ENCODE measurements around the gene DDX18.

The DDX18 gene

DNA sequence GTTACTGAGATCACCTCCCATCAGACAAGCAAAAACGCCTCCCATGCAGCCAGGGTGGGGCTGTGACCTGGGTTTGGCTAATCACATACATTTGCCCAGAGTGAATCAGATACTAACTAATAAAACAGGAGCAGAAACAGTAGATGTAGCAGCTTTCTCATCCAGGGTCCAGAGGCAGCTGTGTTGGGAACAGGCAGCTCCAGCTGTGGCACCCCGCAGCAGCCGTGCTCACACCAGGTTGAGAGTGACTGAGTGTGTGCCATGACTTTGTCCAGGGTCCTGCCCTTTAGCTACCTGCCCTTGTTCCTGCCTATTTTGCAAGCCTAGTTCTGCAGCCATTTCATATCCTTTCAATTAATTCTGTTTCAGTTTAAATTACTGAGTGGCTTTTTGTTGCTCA is 20.5 kb downstream of the DDX18 start:
- DNase-seq (ENCODE audit: low spot score), result no peak

DNA sequence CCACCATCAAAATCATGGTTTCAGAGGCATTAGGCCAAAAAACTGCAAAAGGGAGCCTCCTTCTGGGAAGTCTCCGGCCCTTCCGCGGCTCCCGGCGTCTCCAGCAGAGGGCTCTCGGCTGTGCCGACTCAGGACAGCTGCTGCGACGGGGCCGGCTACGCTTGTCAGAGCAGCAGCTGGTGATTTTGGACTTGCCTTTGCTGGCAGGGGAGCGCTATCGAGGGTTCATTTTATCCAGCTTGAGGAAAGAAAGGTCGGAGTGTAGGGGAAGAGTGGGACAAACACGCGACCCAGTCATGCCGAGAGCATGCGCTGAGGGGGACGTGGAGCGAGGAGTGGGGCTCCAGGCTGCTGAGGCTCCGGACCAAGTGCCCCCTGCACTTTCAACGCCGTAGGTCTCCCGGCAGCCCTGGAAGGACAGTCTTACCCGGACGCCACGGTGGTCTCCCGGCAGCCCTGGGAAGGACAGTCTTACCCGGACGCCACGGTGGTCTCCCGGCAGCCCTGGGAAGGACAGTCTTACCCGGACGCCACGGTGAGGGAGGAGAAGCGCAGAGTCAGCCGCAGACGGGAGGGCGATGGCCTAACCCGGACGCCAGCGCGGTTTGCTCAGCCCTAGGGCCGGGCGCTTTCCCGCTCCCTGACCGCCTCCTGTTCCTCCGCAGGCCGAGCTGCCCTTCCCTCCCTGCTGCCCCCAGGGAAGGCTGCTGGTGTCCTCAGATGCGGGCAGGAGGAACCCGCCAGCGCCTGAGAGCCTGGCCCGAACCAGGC is 21.7 kb downstream of the DDX18 start:
- peak; percentile 29 for DNase-seq (ENCODE audit: low spot score)

DNA sequence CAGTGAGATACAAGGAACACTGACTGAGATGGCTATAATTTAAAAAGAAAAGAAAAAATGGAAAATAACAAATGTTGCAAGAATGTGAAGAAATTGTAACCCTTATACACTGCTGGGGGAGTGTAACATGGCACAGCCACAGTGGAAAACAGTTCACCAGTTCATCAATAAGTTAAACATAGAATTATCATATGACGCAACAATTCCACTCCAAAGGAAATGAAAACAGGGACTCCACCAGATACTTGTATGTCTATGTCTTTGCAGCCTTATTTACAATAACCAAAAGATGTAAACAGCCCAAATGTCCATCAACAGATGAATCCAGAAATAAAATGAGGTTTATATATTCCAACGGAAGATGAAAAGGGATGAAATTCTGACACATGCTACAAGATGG is 30.8 kb downstream of the DDX18 start:
- no peak for DNase-seq (ENCODE audit: low spot score)

DNA sequence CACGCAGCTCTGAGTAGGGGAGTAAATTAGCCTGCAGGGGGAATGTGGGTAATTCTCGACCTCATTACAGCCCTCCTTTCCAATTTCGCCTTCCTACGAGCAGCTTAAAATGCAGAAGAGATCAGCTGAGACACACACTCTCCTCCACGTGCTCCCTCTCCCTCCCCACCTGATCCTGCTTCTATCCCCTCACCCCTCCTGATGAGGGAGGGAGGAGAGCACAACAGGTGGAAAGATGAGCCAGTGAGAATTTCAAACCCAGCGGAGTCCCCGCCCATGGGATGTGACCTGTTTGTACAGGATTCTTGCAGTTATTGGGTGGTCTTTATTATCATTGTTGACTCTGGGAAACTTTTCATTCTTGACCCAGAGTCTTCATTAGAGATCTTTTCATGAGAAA is 35.5 kb downstream of the DDX18 start:
- no peak for DNase-seq (ENCODE audit: low spot score)

DNA sequence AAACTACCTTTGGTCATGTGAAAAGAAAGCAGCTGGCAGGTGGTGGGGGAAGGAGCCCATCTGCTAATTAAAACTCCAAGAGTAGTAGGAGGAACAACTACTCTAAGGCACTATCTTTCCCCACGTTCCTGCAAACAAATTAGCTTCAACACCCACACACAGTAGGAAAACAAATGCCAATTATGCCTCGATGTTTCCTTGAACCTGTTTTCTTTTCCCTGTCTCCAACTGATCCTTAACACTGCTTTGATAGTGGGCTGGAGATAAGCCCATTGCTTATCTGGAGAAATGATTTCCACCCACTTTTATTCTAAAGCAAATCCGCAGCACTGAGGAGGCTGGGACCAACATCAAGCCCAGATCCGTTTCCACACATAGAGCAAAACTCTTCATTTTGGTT is 36.0 kb downstream of the DDX18 start:
- DNase-seq (ENCODE audit: low spot score), result no peak

DNA sequence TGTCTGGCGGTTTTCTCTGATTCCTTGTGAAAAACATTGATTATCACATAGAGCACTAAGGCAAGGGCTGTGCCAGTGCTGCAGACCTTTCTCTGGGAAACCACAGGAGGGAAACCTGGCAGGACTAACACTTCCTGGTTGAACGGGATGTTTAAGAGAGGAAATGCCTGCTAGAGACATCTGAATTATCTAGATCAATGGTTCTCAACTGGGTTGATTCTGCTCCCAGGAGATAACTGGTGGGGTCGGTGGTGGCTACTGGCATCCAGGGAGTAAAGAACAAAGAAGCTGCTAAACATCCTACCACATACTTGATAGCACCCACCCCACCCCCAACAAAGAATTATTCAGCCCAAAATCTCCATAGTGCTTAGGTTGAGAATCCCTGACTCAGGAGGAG is 37.5 kb downstream of the DDX18 start:
- no peak for DNase-seq (ENCODE audit: low spot score)

DNA sequence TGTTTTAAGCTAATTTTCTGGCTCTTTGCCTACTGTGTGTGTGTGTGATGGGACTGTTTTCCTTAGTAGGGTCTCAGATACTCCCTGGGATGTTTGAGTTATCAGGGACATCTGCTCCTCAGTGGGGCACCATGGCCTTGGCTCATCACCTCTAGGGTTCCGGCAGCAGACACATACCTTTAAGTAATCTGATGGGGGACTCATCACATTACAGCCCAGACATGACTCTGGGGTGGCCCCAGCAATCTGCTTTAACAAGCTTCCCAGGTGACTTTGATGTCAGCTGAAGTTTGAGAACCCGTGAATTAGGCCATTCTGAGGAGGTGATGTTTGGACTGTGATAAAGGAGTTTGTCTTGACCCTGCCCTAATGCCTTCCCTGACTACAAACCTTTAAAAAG is 38.8 kb downstream of the DDX18 start:
- DNase-seq (ENCODE audit: low spot score), result no peak

DNA sequence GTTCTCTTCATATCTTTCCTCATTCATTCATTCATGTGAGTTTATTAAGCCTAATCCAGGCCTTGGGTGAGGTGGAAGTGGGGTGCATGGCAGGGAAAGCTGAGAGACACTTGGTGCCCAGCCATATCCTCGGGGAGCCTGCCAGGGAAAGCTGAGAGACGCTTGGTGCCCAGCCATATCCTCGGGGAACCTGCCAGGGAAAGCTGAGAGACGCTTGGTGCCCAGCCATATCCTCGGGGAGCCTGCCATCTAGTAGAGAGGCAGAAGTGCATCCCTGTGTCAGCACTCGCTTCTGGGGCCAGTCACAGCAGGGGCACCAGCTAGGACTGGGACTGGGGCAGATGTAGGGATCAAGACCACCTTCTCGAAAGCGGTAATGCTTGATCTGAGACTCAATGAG is 39.4 kb downstream of the DDX18 start:
- no peak for DNase-seq (ENCODE audit: low spot score)

DNA sequence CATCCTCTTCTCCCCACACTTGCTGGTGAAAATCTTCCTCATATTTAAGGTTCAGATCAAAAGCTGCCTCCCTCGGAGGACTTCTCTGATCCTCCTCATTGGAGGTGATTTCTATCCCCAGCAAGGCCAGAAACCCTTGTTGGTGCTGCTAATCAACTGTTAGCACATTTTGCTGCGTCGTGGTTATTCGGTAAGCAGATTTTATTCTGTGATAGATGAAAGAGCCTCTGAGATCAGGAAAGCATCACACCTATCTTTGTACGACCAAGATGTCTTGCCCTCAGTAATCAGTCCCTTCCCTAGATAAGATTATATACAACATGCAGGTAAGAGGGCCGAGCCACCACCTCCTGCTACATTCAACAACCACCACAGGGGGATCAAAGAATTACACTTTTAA is 40.1 kb downstream of the DDX18 start:
- DNase-seq (ENCODE audit: low spot score), result no peak

DNA sequence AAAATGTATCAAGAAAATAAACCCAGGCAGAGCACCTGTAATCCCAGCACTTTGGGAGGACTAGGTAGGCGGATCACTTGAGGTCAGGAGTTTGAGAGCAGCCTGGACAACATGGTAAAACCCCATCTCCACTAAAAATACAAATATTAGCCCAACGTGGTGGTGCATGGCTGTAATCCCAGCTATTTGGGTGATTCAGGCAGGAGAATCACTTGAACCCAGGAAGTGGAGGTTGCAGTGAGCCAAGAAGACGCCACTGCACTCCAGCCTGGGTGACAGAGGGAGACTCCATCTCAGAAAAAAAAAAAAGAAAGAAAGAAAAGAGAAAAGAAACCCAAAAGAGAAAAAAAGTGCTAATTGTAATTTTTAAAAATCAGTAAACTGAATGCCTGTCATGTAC is 41.4 kb downstream of the DDX18 start:
- no peak for DNase-seq (ENCODE audit: low spot score)

DNA sequence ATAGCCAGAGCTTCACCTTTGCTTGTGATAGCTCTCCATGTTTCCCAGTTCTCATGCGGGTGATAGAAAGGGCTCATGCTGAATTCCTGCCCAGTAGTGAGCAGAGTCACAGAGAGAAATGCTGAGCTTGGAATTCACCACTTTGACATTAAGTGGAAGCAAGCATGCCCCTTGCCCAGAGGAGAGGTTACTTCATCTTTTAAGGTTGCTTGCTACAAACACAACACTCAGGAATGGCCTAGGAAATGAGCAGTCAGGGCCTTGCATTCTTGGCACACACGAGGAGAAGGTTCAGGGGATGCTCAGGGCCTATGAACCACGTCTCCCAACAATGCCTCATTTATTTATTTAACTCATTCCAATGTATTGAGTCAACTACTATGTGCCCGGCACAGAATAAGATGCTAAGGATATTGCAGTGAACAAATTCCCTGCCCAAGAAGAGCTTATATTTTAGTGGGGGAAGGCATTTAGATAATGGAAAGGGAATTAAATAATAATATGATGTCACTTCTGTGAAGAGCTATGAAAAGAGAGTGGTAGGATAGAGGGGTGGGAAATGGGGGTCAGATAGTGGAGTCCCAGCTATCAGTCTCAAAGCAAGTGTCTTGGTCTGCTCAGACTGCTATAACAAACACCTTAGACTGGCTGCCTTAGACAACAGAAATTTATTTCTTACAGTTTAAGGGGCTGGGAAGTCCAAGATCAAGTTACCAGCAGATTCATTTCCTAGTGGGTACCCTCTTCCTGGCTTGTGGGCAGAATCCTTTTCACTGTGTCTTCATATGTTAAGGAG is 42.1 kb downstream of the DDX18 start:
- no peak for DNase-seq (ENCODE audit: low spot score)

DNA sequence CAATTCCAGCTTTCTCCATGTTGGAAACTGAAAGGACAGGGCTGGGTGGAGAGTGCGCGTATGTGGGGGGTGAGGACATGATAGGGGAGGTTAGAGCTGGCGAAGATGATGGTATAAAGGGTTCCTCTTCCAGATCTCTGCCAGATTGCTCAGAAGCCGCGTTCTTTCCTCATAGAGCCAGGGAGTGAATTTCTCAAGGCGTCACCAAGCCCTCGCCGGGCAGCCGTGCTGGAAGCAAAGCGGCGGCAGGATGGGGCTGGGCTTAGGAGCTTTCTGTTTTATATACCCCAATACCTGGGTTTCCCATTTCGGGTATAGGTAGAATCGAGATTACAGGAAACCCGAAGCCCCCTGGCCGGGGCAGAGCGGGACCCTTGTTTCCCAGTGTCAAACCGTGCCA is 43.8 kb downstream of the DDX18 start:
- no peak for DNase-seq (ENCODE audit: low spot score)

DNA sequence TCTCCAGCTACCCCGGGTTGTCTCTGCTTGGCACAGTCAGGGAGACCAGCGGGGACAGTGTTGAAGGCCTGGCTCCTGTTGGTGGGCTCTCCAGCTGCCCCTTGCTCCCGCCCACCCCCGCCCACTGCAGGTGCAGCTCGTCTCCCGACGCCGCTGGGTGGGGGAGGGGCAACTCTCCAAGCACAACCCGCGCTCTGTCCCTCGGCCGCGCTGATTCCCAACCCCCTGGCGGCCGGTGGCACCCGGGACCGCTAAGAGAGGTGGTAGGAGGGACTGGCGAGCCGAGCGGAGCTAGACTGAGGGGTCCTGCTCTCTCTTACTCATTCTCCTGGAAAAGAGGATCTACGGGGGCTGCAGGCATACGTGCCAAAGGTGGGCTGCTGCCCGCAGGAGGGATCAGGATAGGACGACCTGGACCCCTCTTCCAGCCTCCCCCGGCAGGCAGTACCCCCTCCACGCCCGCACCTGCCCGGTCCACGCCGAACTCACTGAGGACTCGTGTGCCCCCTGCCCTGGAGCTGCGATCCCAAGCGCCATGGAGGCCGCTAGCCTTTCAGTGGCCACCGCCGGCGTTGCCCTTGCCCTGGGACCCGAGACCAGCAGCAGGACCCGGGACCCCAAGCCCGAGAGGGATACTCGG is 44.5 kb downstream of the DDX18 start:
- DNase-seq (ENCODE audit: low spot score), result no peak

DNA sequence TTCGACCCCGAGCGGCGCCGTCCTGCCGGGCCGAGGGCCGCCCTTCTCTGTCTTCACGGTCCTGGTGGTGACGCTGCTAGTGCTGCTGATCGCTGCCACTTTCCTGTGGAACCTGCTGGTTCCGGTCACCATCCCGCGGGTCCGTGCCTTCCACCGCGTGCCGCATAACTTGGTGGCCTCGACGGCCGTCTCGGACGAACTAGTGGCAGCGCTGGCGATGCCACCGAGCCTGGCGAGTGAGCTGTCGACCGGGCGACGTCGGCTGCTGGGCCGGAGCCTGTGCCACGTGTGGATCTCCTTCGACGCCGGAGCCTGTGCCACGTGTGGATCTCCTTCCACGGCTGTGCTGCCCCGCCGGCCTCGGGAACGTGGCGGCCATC is 45.0 kb downstream of the DDX18 start:
- no peak for DNase-seq (ENCODE audit: low spot score)

DNA sequence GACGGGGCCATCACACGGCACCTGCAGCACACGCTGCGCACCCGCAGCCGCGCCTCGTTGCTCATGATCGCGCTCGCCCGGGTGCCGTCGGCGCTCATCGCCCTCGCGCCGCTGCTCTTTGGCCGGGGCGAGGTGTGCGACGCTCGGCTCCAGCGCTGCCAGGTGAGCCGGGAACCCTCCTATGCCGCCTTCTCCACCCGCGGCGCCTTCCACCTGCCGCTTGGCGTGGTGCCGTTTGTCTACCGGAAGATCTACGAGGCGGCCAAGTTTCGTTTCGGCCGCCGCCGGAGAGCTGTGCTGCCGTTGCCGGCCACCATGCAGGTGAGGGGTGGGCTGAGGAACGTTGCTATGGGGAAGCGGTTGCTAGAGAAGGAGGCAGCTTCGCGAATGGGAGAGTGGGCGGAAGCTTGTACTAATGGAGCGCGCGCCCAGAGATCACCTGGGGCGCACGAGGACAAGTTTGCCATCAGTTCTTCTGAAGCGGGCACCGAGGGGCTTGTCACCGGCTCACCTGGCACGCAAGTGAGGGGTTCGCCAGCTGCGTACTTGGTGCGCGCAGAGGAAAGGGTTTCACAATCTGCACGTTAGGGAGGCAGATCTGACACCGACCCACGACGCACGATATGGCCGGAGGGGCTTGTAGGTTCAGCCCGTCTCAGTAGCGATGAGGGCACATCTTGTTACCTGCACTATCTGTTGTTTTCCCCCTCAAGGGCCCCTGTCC is 45.6 kb downstream of the DDX18 start:
- DNase-seq (ENCODE audit: low spot score), result no peak

DNA sequence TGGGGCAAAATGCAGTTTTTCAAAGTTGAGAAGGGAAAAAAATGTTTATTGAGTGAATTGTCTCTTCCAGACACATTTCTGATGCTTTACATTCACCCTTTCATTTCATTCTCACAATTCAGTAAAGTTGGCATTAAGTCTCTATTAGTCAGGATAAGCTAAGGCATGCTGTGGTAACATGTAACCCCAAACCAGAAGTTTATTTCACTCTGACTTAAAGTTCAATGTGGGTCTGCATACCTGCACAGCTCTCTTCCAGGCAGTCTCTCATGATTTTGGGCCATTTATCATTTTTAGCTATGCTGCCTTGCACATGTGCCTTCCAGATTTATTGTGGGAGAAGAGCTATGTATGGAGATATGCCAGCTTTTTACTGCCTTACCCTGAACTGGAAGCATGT is 48.0 kb downstream of the DDX18 start:
- no peak for DNase-seq (ENCODE audit: low spot score)

DNA sequence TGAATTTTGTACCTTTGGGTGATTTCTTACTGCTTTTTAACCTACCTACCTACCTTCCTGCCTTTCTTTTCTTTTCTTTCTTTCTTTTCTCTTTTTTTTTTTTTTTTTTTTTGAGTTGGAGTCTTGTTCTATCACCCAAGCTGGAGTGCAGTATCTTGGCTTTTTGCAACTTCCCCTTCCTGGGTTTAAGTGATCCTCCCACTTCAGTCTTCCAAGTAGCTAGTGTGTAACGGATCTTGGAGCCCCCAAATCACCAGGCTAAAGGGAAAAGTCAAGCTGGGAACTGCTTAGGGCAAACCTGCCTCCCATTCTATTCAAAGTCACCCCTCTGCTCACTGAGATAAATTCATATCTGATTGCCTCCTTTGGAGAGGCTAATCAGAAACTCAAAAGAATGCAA is 61.3 kb downstream of the DDX18 start:
- no peak for DNase-seq (ENCODE audit: low spot score)

DNA sequence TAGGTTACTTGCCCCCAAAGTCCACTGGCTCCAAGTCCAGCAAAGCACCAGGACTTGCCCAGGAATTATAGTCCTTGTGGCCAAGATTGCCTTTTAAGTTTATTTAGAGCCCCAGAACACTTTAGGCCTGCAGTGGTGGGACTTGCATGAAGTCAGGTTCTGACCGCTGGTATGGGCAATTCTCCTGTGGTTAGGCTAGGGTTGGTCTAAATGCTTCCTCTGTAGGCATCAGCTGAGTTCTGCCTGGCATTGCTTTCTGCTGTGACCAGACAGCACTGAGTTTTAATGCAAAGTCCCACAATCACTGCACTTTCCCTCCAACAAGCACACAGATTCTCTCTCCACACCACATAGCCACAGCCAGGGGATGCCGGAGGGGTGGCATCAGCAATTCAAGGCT is 64.5 kb downstream of the DDX18 start:
- DNase-seq (ENCODE audit: low spot score), result no peak
